Stomach (tissue), 4 donors: ENCODE data around the gene SKI.

Experiments
- CTCF ChIP-seq, 7 experiments: fragments of 450-650 bp in 4 of 7; fragments of 200-600 bp in 3 of 7; sonication (generic) in 3 of 7; IDR thresholded peaks; one replicate each; pipeline ENCODE4 v1.5.1; 2016 to 2019; ENCODE audit warnings: antibody characterized with exemption in 7 of 7, control low read depth in 2 of 7, mild to moderate bottlenecking in 1 of 7
- EP300 ChIP-seq: sonication (generic); formaldehyde crosslinking; IDR thresholded peaks from one replicate; pipeline ENCODE4 v1.6.1; 2017; ENCODE audit warnings: antibody characterized with exemption

GRCh38 chr1:2212274-2212531 is 15.9 kb upstream of the SKI start:
- TF ChIP-seq CTCF (IDR thresholded peaks at IDR 0.05): no peak
- TF ChIP-seq EP300: no peak
